Measurements from ENCODE around the gene LYRM4. TPM values are rescaled to one million over a fixed set of nuclear protein-coding genes. Genes with fewer than 3 reads are reported as not detected.

LYRM4 gene
- total RNA-seq, 1 experiment from 2014 or later: 52.8 TPM

GRCh38 chr6:5237805-5238204, 22.9 kb downstream of the LYRM4 start:
- no peaks in the 10 kb centered on the region; the same call in 1 of the 2 replicates for H3K36me3 ChIP-seq (ENCODE audit: control insufficient read depth, insufficient read depth, low read length)
- H3K4me3 ChIP-seq (ENCODE audit: low read depth, low read length): no peak overlapping the region
- intact Hi-C loops (cut with micrococcal nuclease; ENCODE audit: unreplicated experiment): no loop called here
- ChIA-PET CTCF (no interaction called here), POLR2A (no interaction called here)
- no peak for TF ChIP-seq CTCF (IDR thresholded peaks at IDR 0.05; ENCODE audit: insufficient read depth in 1 of 2, low read depth in 1 of 2, low read length in 1 of 2, severe bottlenecking in 1 of 2, unreplicated experiment in 1 of 2)
- H3K27me3 ChIP-seq (replicated peaks; ENCODE audit: control insufficient read depth, insufficient read depth, low read length): no peaks in the 10 kb centered on the region
- DNase-seq: no peak
- Mint-ChIP-seq H3K36me3 (ENCODE audit: insufficient read depth, unreplicated experiment) (peaks cover 13% of the 10 kb centered on the region), H3K27me3 (ENCODE audit: insufficient read depth, unreplicated experiment) (no peaks in the 10 kb centered on the region), H3K9me3 (ENCODE audit: unreplicated experiment) (no peaks in the 10 kb centered on the region), H3K27ac (ENCODE audit: unreplicated experiment) (no peak overlapping the region), H3K4me1 (ENCODE audit: low read depth, unreplicated experiment) (no peaks in the 10 kb centered on the region), H3K4me3 (ENCODE audit: unreplicated experiment) (no peak overlapping the region)
- H3K9me3 ChIP-seq: no peaks in the 10 kb centered on the region
- no TSS peak for BruUV-seq (replicated peaks)
- no peaks in the 10 kb centered on the region for H3K4me1 ChIP-seq

- CTCF ChIA-PET: no interaction called here
- no peaks in the 10 kb centered on the region for H3K9me3 Mint-ChIP-seq (ENCODE audit: unreplicated experiment)
- H3K4me1 ChIP-seq: no peaks in the 10 kb centered on the region
Measured at GRCh38 chr6:5235830-5236229, 24.9 kb downstream of the LYRM4 start.

GRCh38 chr6:5234874-5235273, 25.9 kb downstream of the LYRM4 start:
- DNase-seq: no peak
- ChIA-PET CTCF (no interaction called here), POLR2A (no interaction called here)
- TF ChIP-seq CTCF (IDR thresholded peaks at IDR 0.05; ENCODE audit: insufficient read depth in 1 of 2, low read depth in 1 of 2, low read length in 1 of 2, severe bottlenecking in 1 of 2, unreplicated experiment in 1 of 2): no peak
- no TSS peak for BruUV-seq (replicated peaks)
- intact Hi-C loops (cut with micrococcal nuclease; ENCODE audit: unreplicated experiment): no loop called here
- H3K4me3 ChIP-seq (ENCODE audit: low read depth, low read length): no peak overlapping the region
- Mint-ChIP-seq H3K9me3 (ENCODE audit: unreplicated experiment) (no peaks in the 10 kb centered on the region), H3K4me3 (ENCODE audit: unreplicated experiment) (no peak overlapping the region), H3K27ac (ENCODE audit: unreplicated experiment) (no peak overlapping the region), H3K27me3 (ENCODE audit: insufficient read depth, unreplicated experiment) (no peaks in the 10 kb centered on the region), H3K36me3 (ENCODE audit: insufficient read depth, unreplicated experiment) (peaks cover 13% of the 10 kb centered on the region), H3K4me1 (ENCODE audit: low read depth, unreplicated experiment) (no peaks in the 10 kb centered on the region)
- no peaks in the 10 kb centered on the region; the same call in 1 of the 2 replicates for H3K36me3 ChIP-seq (ENCODE audit: control insufficient read depth, insufficient read depth, low read length)
- H3K27me3 ChIP-seq (replicated peaks; ENCODE audit: control insufficient read depth, insufficient read depth, low read length): no peaks in the 10 kb centered on the region
- H3K4me1 ChIP-seq: no peaks in the 10 kb centered on the region
- no peaks in the 10 kb centered on the region for H3K9me3 ChIP-seq

More at GRCh38 chr6:5235830-5236229, 24.9 kb downstream of the LYRM4 start:
- DNase-seq: no peak
- no peak for TF ChIP-seq CTCF (IDR thresholded peaks at IDR 0.05; ENCODE audit: insufficient read depth in 1 of 2, low read depth in 1 of 2, low read length in 1 of 2, severe bottlenecking in 1 of 2, unreplicated experiment in 1 of 2)
- Histone ChIP-seq H3K9me3 (no peaks in the 10 kb centered on the region), H3K27me3 (replicated peaks; ENCODE audit: control insufficient read depth, insufficient read depth, low read length) (no peaks in the 10 kb centered on the region), H3K4me3 (ENCODE audit: low read depth, low read length) (no peak overlapping the region), H3K36me3 (ENCODE audit: control insufficient read depth, insufficient read depth, low read length) (no peaks in the 10 kb centered on the region; the same call in 1 of the 2 replicates)
- no peak overlapping the region for H3K4me3 Mint-ChIP-seq (ENCODE audit: unreplicated experiment)
- no peak overlapping the region for H3K27ac Mint-ChIP-seq (ENCODE audit: unreplicated experiment)
- no peaks in the 10 kb centered on the region for H3K27me3 Mint-ChIP-seq (ENCODE audit: insufficient read depth, unreplicated experiment)
- peaks cover 13% of the 10 kb centered on the region for H3K36me3 Mint-ChIP-seq (ENCODE audit: insufficient read depth, unreplicated experiment)
- intact Hi-C loops (cut with micrococcal nuclease; ENCODE audit: unreplicated experiment): no loop called here
- no TSS peak for BruUV-seq (replicated peaks)
- no peaks in the 10 kb centered on the region for H3K4me1 Mint-ChIP-seq (ENCODE audit: low read depth, unreplicated experiment)
- POLR2A ChIA-PET: no interaction called here

All from Caco-2 (cell line).